Measurements from ENCODE around the gene UTP3. TPM values are rescaled to one million over a fixed set of nuclear protein-coding genes. Genes with fewer than 3 reads are reported as not detected.
A peak's percentile ranks its signal among the peaks of the same experiment; 100 is the strongest.

The UTP3 gene
- total and polyA plus RNA-seq, 9 of the 15 experiments (the other 6 are each of a cell fraction or from before 2014, with no cell fraction given) = 11.9 to 69.3 (median 34.0) TPM

GRCh38 chr4:70722199-70722791 is 34.0 kb downstream of the UTP3 start (continued):
- TF ChIP-seq POLR2B (IDR thresholded peaks at IDR 0.05; ENCODE audit: low read depth, partially characterized antibody) (no peak), BMI1 (IDR thresholded peaks at IDR 0.05; ENCODE audit: low read length) (no peak), ZNF197 (CRISPR knock-in tag; IDR thresholded peaks at IDR 0.05; ENCODE audit: low read depth) (no peak), E2F1 (CRISPR knock-in tag; IDR thresholded peaks at IDR 0.05) (no peak), MLX (CRISPR knock-in tag; conservative IDR thresholded peaks at IDR 0.05) (no peak), ILK (tag; IDR thresholded peaks at IDR 0.05; ENCODE audit: borderline replicate concordance, low read depth) (no peak), CREB3L1 (IDR thresholded peaks at IDR 0.05; ENCODE audit: borderline replicate concordance, low read depth) (no peak), TRIM25 (IDR thresholded peaks at IDR 0.05; ENCODE audit: borderline replicate concordance) (no peak), ZFP36 (IDR thresholded peaks at IDR 0.05; ENCODE audit: low read depth, low read length, partially characterized antibody) (no peak), RHOXF2B (CRISPR knock-in tag; conservative IDR thresholded peaks at IDR 0.05) (no peak), SREBF2 (CRISPR knock-in tag; IDR thresholded peaks at IDR 0.05) (no peak), CAMTA2 (CRISPR knock-in tag; conservative IDR thresholded peaks at IDR 0.05) (no peak), C11orf30 (IDR thresholded peaks at IDR 0.05; ENCODE audit: low read depth) (peak; percentile 86), RCOR1 (IDR thresholded peaks at IDR 0.05; ENCODE audit: borderline replicate concordance in 1 of 2, low read depth in 2 of 2, low read length in 2 of 2) (peak in 1 of 2 experiments; percentile 55; a peak in 1 of 4 replicates), HDAC2 (IDR thresholded peaks at IDR 0.05) (peak; percentile 42; the same call in 1 of the 2 replicates), ZNF280B (CRISPR knock-in tag; IDR thresholded peaks at IDR 0.05) (no peak), ZEB2 (IDR thresholded peaks at IDR 0.05) (peak; percentile 68; the same call in 1 of the 2 replicates), TRIM28 (IDR thresholded peaks at IDR 0.05) (no peak), ETS1 (conservative IDR thresholded peaks at IDR 0.05; ENCODE audit: control insufficient read depth, low read depth, low read length) (no peak), NBN (IDR thresholded peaks at IDR 0.05; ENCODE audit: low read depth) (peak; percentile 37; the same call in 1 of the 2 replicates), RBM15 (IDR thresholded peaks at IDR 0.05; ENCODE audit: insufficient read depth, low read length) (no peak)

Data from K562 (cell line).